ENCODE measurements around the gene SMOC2.
"Not testable (repeated sequence)": the region's sequence is repeated elsewhere in the genome, so short reads cannot be mapped to it uniquely, and the experiment has no call there.

SMOC2 gene

GRCh38 chr6:168605964-168606363 is 165.0 kb downstream of the SMOC2 start:
- Histone ChIP-seq H3K4me1 (ENCODE audit: control insufficient read depth, insufficient read depth, low read length) (no peaks in the 10 kb centered on the region), H3K9me3 (ENCODE audit: control insufficient read depth, insufficient read depth, low read length) (no peaks in the 10 kb centered on the region), H3K27me3 (ENCODE audit: control insufficient read depth, insufficient read depth, low read length) (no peaks in the 10 kb centered on the region), H3K4me3 (ENCODE audit: low read depth, low read length) (no peak overlapping the region), H3K9ac (ENCODE audit: low read depth, low read length) (no peak overlapping the region), H3K36me3 (ENCODE audit: control insufficient read depth, insufficient read depth, low read length) (no peaks in the 10 kb centered on the region)

- H3K9me3 ChIP-seq (ENCODE audit: control insufficient read depth, insufficient read depth, low read length): no peaks in the 10 kb centered on the region
- no peak overlapping the region for H3K9ac ChIP-seq (ENCODE audit: low read depth, low read length)
- no peaks in the 10 kb centered on the region for H3K36me3 ChIP-seq (ENCODE audit: control insufficient read depth, insufficient read depth, low read length)
- H3K27me3 ChIP-seq (ENCODE audit: control insufficient read depth, insufficient read depth, low read length): no peaks in the 10 kb centered on the region
- no peak overlapping the region for H3K4me3 ChIP-seq (ENCODE audit: low read depth, low read length)
- H3K4me1 ChIP-seq (ENCODE audit: control insufficient read depth, insufficient read depth, low read length): no peaks in the 10 kb centered on the region
These were observed 165.7 kb downstream of the SMOC2 start for GRCh38 chr6:168606722-168607121.

DNA sequence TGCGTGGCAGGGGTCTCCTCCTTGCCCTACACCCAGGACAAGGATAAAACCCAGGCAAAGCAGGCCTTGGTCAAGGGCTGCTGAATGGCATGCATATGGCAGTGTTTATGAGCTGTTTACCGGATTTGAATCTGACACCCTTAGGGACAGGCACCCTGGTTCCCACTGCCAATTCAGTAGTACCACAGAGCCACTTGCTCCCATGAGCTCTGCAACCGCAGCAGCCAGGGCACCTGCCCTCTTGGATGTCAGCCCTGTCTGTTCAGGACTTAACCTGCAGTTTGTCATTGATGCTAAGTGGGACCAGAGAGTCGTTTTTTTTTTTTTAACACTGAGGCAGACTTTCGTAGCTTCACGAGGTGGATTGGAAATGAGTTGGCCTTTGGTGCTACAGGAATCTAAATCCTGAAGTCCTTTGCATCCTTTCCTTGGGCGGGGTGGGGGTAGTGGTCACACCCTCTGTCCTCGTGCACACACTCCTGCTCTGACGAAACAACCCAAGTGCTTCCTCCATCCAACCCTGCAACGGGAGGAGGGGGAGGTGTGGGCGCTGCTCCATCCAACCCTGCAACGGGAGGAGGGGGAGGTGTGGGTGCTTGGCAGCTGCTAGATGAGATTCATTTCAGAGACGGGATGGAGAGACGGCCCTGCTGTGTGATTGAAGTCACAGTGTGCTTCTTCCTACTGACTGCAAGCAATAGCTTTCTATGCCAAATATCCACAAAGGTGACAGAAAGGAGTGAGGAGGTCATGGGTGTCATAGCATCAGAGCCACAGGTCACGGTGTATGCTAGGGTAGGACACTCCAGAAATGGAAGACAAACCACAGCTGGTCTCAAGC is 166.5 kb downstream of the SMOC2 start:
- Histone ChIP-seq H3K4me1 (ENCODE audit: control insufficient read depth, insufficient read depth, low read length) (no peaks in the 10 kb centered on the region), H3K9ac (ENCODE audit: low read depth, low read length) (no peak overlapping the region), H3K4me3 (ENCODE audit: low read depth, low read length) (no peak overlapping the region), H3K27me3 (ENCODE audit: control insufficient read depth, insufficient read depth, low read length) (no peaks in the 10 kb centered on the region), H3K9me3 (ENCODE audit: control insufficient read depth, insufficient read depth, low read length) (no peaks in the 10 kb centered on the region), H3K36me3 (ENCODE audit: control insufficient read depth, insufficient read depth, low read length) (no peaks in the 10 kb centered on the region)

- H3K36me3 ChIP-seq (ENCODE audit: control insufficient read depth, insufficient read depth, low read length): no peaks in the 10 kb centered on the region
- H3K27me3 ChIP-seq (ENCODE audit: control insufficient read depth, insufficient read depth, low read length): no peaks in the 10 kb centered on the region
- H3K4me3 ChIP-seq (ENCODE audit: low read depth, low read length): no peak overlapping the region
- no peak overlapping the region for H3K9ac ChIP-seq (ENCODE audit: low read depth, low read length)
- H3K9me3 ChIP-seq (ENCODE audit: control insufficient read depth, insufficient read depth, low read length): no peaks in the 10 kb centered on the region
- no peaks in the 10 kb centered on the region for H3K4me1 ChIP-seq (ENCODE audit: control insufficient read depth, insufficient read depth, low read length)
These were observed 167.1 kb downstream of the SMOC2 start for GRCh38 chr6:168608113-168608400.

GRCh38 chr6:168609026-168609685 is 168.2 kb downstream of the SMOC2 start:
- H3K4me3 ChIP-seq (ENCODE audit: low read depth, low read length): no peak overlapping the region
- H3K9ac ChIP-seq (ENCODE audit: low read depth, low read length): no peak overlapping the region
- H3K36me3 ChIP-seq (ENCODE audit: control insufficient read depth, insufficient read depth, low read length): no peaks in the 10 kb centered on the region
- no peaks in the 10 kb centered on the region for H3K9me3 ChIP-seq (ENCODE audit: control insufficient read depth, insufficient read depth, low read length)
- H3K4me1 ChIP-seq (ENCODE audit: control insufficient read depth, insufficient read depth, low read length): no peaks in the 10 kb centered on the region
- no peaks in the 10 kb centered on the region for H3K27me3 ChIP-seq (ENCODE audit: control insufficient read depth, insufficient read depth, low read length)

GRCh38 chr6:168609914-168610490 is 169.0 kb downstream of the SMOC2 start:
- H3K36me3 ChIP-seq (ENCODE audit: control insufficient read depth, insufficient read depth, low read length): no peaks in the 10 kb centered on the region
- H3K9ac ChIP-seq (ENCODE audit: low read depth, low read length): no peak overlapping the region
- H3K4me1 ChIP-seq (ENCODE audit: control insufficient read depth, insufficient read depth, low read length): no peaks in the 10 kb centered on the region
- no peaks in the 10 kb centered on the region for H3K9me3 ChIP-seq (ENCODE audit: control insufficient read depth, insufficient read depth, low read length)
- no peak overlapping the region for H3K4me3 ChIP-seq (ENCODE audit: low read depth, low read length)
- no peaks in the 10 kb centered on the region for H3K27me3 ChIP-seq (ENCODE audit: control insufficient read depth, insufficient read depth, low read length)

GRCh38 chr6:168610966-168611365 is 170.0 kb downstream of the SMOC2 start:
- H3K9me3 ChIP-seq (ENCODE audit: control insufficient read depth, insufficient read depth, low read length); H3K4me1 ChIP-seq (ENCODE audit: control insufficient read depth, insufficient read depth, low read length); H3K4me3 ChIP-seq (ENCODE audit: low read depth, low read length); H3K27me3 ChIP-seq (ENCODE audit: control insufficient read depth, insufficient read depth, low read length); H3K9ac ChIP-seq (ENCODE audit: low read depth, low read length); H3K36me3 ChIP-seq (ENCODE audit: control insufficient read depth, insufficient read depth, low read length): not testable (repeated sequence)

DNA sequence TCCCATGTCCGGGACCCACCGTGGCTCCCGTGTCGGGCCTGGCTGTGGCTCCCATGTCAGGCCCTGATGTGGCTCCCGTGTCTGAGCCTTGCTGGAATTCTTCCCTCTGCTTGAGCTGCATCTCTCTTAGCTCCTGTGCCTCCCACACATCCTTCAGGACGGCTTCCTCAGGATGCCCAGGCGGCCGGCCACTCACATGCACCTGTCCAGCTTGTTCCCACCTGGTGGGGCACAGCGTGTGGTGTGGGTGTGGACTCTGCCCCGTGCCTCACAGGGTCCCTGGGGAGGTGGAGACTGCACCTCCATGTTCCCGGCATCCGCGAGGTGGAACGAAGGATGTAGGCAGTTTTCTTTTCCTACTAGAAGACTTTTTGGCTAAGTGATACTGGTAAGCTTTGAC is 170.7 kb downstream of the SMOC2 start:
- Histone ChIP-seq H3K36me3 (ENCODE audit: control insufficient read depth, insufficient read depth, low read length) (no peaks in the 10 kb centered on the region), H3K27me3 (ENCODE audit: control insufficient read depth, insufficient read depth, low read length) (no peaks in the 10 kb centered on the region), H3K4me3 (ENCODE audit: low read depth, low read length) (no peak overlapping the region), H3K9ac (ENCODE audit: low read depth, low read length) (no peak overlapping the region), H3K4me1 (ENCODE audit: control insufficient read depth, insufficient read depth, low read length) (no peaks in the 10 kb centered on the region), H3K9me3 (ENCODE audit: control insufficient read depth, insufficient read depth, low read length) (no peaks in the 10 kb centered on the region)

GRCh38 chr6:168612586-168612985 is 171.6 kb downstream of the SMOC2 start:
- Histone ChIP-seq H3K9ac (ENCODE audit: low read depth, low read length) (no peak overlapping the region), H3K27me3 (ENCODE audit: control insufficient read depth, insufficient read depth, low read length) (no peaks in the 10 kb centered on the region), H3K4me1 (ENCODE audit: control insufficient read depth, insufficient read depth, low read length) (no peaks in the 10 kb centered on the region), H3K9me3 (ENCODE audit: control insufficient read depth, insufficient read depth, low read length) (no peaks in the 10 kb centered on the region), H3K36me3 (ENCODE audit: control insufficient read depth, insufficient read depth, low read length) (no peaks in the 10 kb centered on the region), H3K4me3 (ENCODE audit: low read depth, low read length) (no peak overlapping the region)

DNA sequence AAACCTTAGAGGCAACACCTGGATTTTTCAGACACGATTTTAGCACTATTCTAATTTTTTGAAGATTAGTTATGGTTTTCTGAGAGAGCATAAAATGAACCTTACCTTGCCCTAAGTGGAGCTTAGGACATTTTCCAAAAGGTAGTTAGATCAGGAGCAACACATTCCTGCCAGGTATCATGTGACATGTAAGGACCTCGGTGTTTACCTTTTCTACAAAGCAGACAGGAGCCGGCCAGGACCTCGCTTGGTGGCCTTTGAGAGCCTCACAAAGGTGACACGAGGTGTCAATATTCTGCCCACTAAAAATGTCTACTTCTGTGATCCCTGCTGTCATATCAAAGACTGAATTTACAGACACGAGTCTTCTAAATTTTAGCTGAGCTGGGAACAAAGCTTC is 174.9 kb downstream of the SMOC2 start:
- Histone ChIP-seq H3K4me1 (ENCODE audit: control insufficient read depth, insufficient read depth, low read length) (no peaks in the 10 kb centered on the region), H3K27me3 (ENCODE audit: control insufficient read depth, insufficient read depth, low read length) (no peaks in the 10 kb centered on the region), H3K9me3 (ENCODE audit: control insufficient read depth, insufficient read depth, low read length) (no peaks in the 10 kb centered on the region), H3K9ac (ENCODE audit: low read depth, low read length) (no peak overlapping the region), H3K36me3 (ENCODE audit: control insufficient read depth, insufficient read depth, low read length) (no peaks in the 10 kb centered on the region), H3K4me3 (ENCODE audit: low read depth, low read length) (no peak overlapping the region)

GRCh38 chr6:168616816-168617765 is 176.1 kb downstream of the SMOC2 start:
- Histone ChIP-seq H3K9me3 (ENCODE audit: control insufficient read depth, insufficient read depth, low read length) (no peaks in the 10 kb centered on the region), H3K27me3 (ENCODE audit: control insufficient read depth, insufficient read depth, low read length) (no peaks in the 10 kb centered on the region), H3K4me1 (ENCODE audit: control insufficient read depth, insufficient read depth, low read length) (no peaks in the 10 kb centered on the region), H3K9ac (ENCODE audit: low read depth, low read length) (no peak overlapping the region), H3K4me3 (ENCODE audit: low read depth, low read length) (no peak overlapping the region), H3K36me3 (ENCODE audit: control insufficient read depth, insufficient read depth, low read length) (no peaks in the 10 kb centered on the region)

Measured in iPS-15b (cell line).